K562 (cell line): ENCODE results near the gene DDX41. TPM values are rescaled to one million over a fixed set of nuclear protein-coding genes. Genes with fewer than 3 reads are reported as not detected.

Experiments
- CBFA2T3 ChIP-seq: fragments of 450-650 bp; IDR thresholded peaks from 2 replicates; pipeline ENCODE4 v1.6.1; 2017
- CCNT2 ChIP-seq: IDR thresholded peaks from 2 replicates; pipeline ENCODE4 v1.6.1; 2011; ENCODE audit warnings: borderline replicate concordance, low read depth, mild to moderate bottlenecking, moderate library complexity, mixed read lengths, low read length; ENCODE audit not compliant: insufficient read length; ENCODE audit errors: extremely low read depth
- FOSL1 ChIP-seq: fragments of 200-800 bp; sonication (Bioruptor generic); conservative IDR thresholded peaks from 2 replicates; pipeline ENCODE4 v1.6.1; 2016; ENCODE audit warnings: missing genetic modification characterization, missing compliant biosample characterization
- HNRNPK ChIP-seq: fragments of 200-400 bp; formaldehyde crosslinking; IDR thresholded peaks from one replicate; pipeline ENCODE4 v1.6.1; 2018; ENCODE audit warnings: mild to moderate bottlenecking, low read depth, low read length; ENCODE audit not compliant: poor library complexity, severe bottlenecking
- KLF1 ChIP-seq: fragments of 450-650 bp; IDR thresholded peaks from 2 replicates; pipeline ENCODE4 v1.6.1; 2016; ENCODE audit warnings: missing genetic modification characterization, missing compliant biosample characterization
- MED1 ChIP-seq: sonication (generic); formaldehyde crosslinking; IDR thresholded peaks from 2 replicates; pipeline ENCODE4 v1.8.1; 2023; ENCODE audit warnings: missing genetic modification reagents, borderline replicate concordance
- MEF2A ChIP-seq: IDR thresholded peaks from 2 replicates; pipeline ENCODE4 v1.6.1; 2011; ENCODE audit warnings: low read depth, mild to moderate bottlenecking, low read length, moderate library complexity; ENCODE audit not compliant: control insufficient read depth
- MTF1 ChIP-seq: fragments of 250-450 bp; sonication (Bioruptor Pico); IDR thresholded peaks from 2 replicates; pipeline ENCODE4 v1.9.0; 2021; ENCODE audit warnings: moderate library complexity, mild to moderate bottlenecking, inconsistent platforms, borderline replicate concordance
- NCOR1 ChIP-seq: fragments of 450-650 bp; IDR thresholded peaks from 2 replicates; pipeline ENCODE4 v1.6.1; 2016; ENCODE audit warnings: mild to moderate bottlenecking, moderate library complexity
- PCBP1 ChIP-seq: fragments of 200-400 bp; formaldehyde crosslinking; IDR thresholded peaks from 2 replicates; pipeline ENCODE4 v1.6.1; 2018; ENCODE audit warnings: mild to moderate bottlenecking, low read depth, low read length; ENCODE audit not compliant: poor library complexity, severe bottlenecking
- POLR3G ChIP-seq: IDR thresholded peaks from 2 replicates; pipeline ENCODE4 v1.6.1; 2011; ENCODE audit not compliant: insufficient read length, insufficient replicate concordance; ENCODE audit errors: extremely low read depth
- RBFOX2 ChIP-seq: fragments of 200-400 bp; formaldehyde crosslinking; IDR thresholded peaks from 2 replicates; pipeline ENCODE4 v1.6.1; 2017; ENCODE audit warnings: low read depth, mild to moderate bottlenecking, low read length, moderate library complexity
- RCOR1 ChIP-seq, 2 experiments: IDR thresholded peaks; 2 replicates each; pipeline ENCODE4 v1.6.1; 2012; ENCODE audit warnings: low read depth in 2 of 2, low read length in 2 of 2, borderline replicate concordance in 1 of 2, improper control_type of control experiment in 1 of 2
- RUNX1 ChIP-seq: sonication (generic); IDR thresholded peaks from 2 replicates; pipeline ENCODE4 v1.6.1; 2016; ENCODE audit warnings: antibody characterized with exemption, low read depth
- SMARCB1 ChIP-seq: IDR thresholded peaks from 2 replicates; pipeline ENCODE4 v1.6.1; 2011; ENCODE audit warnings: improper control_type of control experiment, low read depth; ENCODE audit not compliant: insufficient read length
- TBP ChIP-seq: optimal IDR thresholded peaks from 2 replicates; pipeline ENCODE3; 2011; ENCODE audit warnings: low read depth, low read length, improper control_type of control experiment
- ZNF551 ChIP-seq: fragments of 250-450 bp; sonication (Bioruptor Pico); IDR thresholded peaks from 2 replicates; pipeline ENCODE4 v1.5.0; 2021; ENCODE audit warnings: mild to moderate bottlenecking, moderate library complexity
- polyA plus RNA-seq, 8 experiments: library from polyadenylated mRNA; depleted of rRNA in 4 of 8; stranded (reverse) in 5 of 8; unstranded in 3 of 8; fragments of >200 nt; fragmentation: Nextera tagmentation in 2 of 8; fragmentation: Illumina TruSeq in 1 of 8; extraction: Ambion mirVana in 2 of 8; extraction: Trizol in 1 of 8; gene quantifications; 2 replicates each; pipeline versions ENCODE4 v1.2.1 to v1.2.3, GENCODE V29; 2011 to 2014; ENCODE audit warnings: inconsistent platforms in 1 of 8, missing spikeins in 1 of 8
- total RNA-seq, 7 experiments: library from RNA; depleted of rRNA in 6 of 7; stranded (reverse); fragments of >200 nt in 6 of 7; fragmentation: Illumina TruSeq in 2 of 7; extraction: Trizol in 2 of 7; gene quantifications; 2 replicates each; pipeline versions ENCODE4 v1.2.1 to v1.2.3, GENCODE V29; 2011 to 2021; ENCODE audit warnings: low replicate concordance in 1 of 7
- TF ChIP-seq, protein P1 (sequence below): sonication (generic); formaldehyde crosslinking; IDR thresholded peaks from 2 replicates; pipeline ENCODE4 v1.8.0; 2022; ENCODE audit warnings: missing genetic modification reagents, mild to moderate bottlenecking, moderate library complexity, borderline replicate concordance
- TF ChIP-seq, protein P2 (sequence below): fragments of 250-450 bp; sonication (Bioruptor Pico); IDR thresholded peaks from 2 replicates; pipeline ENCODE4 v1.9.0; 2021; ENCODE audit warnings: mild to moderate bottlenecking, inconsistent platforms
- TF ChIP-seq, protein P3 (sequence below): sonication (generic); formaldehyde crosslinking; IDR thresholded peaks from 2 replicates; pipeline ENCODE4 v1.8.0; 2022; ENCODE audit warnings: mild to moderate bottlenecking, missing genetic modification reagents
- TF ChIP-seq, protein P4 (sequence below), 2 experiments: fragments of 250-450 bp in 1 of 2; fragments of 450-650 bp in 1 of 2; sonication (Bioruptor Pico) in 1 of 2; IDR thresholded peaks; 2 replicates each; pipeline versions ENCODE4 v1.6.1 to v1.8.0; 2016 to 2021; ENCODE audit warnings: mild to moderate bottlenecking in 2 of 2, moderate library complexity in 2 of 2, missing compliant biosample characterization in 1 of 2, missing genetic modification characterization in 1 of 2

The DDX41 gene
- total and polyA plus RNA-seq, 9 of the 15 experiments (the other 6 are each of a cell fraction or from before 2014, with no cell fraction given) = 38.2 to 284 (median 116) TPM

DNA sequence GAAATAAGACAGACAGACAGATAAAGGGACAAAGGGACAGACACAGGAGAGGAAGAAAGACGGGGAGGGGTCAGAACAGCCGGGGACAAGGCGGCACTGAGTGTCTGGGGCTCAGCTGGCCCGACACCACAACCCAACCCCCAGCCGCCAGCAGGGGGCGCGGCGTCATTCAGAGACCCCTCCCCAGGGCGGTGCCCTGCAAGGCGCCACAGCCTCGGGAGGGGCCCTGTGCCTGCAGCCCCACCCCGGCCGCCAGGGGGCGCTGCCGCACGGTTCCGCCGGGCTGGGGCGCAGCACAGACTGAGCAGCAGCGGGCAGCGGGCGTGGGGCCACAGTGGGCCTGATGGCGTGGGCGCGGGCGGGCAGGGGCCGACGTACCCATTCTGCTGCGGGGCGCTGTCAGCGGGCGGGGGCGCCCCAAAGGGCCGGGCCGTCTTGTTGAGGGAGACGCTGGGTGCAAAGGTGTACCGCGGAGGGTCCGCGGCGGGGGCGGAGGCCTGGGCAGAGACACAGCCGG, 25.3 kb downstream of the DDX41 start (continued):
- TF ChIP-seq CCNT2 (peak; percentile 88), TBP (peak; percentile 61), KLF1 (tag) (peak; percentile 95), MTF1 (CRISPR knock-in tag) (no peak), PCBP1 (peak; percentile 13), HNRNPK (peak; percentile 60), RCOR1 (IDR thresholded peaks at IDR 0.05; ENCODE audit: borderline replicate concordance in 1 of 2, low read depth in 2 of 2, low read length in 2 of 2) (peak in 1 of 2 experiments; percentile 55; a peak in 3 of 4 replicates), NCOR1 (peak; percentile 52), ZNF551 (CRISPR knock-in tag) (no peak), MEF2A (no peak), RUNX1 (no peak), CBFA2T3 (0 out of 2 replicates have a peak, but pooled peaks have one; percentile 14), FOSL1 (tag) (no peak), POLR3G (no peak), SMARCB1 (peak; percentile 45), MED1 (no peak), RBFOX2 (peak; percentile 50; the same call in 1 of the 2 replicates)
- TF ChIP-seq, protein P1, sequence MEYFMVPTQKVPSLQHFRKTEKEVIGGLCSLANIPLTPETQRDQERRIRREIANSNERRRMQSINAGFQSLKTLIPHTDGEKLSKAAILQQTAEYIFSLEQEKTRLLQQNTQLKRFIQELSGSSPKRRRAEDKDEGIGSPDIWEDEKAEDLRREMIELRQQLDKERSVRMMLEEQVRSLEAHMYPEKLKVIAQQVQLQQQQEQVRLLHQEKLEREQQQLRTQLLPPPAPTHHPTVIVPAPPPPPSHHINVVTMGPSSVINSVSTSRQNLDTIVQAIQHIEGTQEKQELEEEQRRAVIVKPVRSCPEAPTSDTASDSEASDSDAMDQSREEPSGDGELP (CRISPR knock-in tag) = peak; percentile 98
- TF ChIP-seq, protein P2, sequence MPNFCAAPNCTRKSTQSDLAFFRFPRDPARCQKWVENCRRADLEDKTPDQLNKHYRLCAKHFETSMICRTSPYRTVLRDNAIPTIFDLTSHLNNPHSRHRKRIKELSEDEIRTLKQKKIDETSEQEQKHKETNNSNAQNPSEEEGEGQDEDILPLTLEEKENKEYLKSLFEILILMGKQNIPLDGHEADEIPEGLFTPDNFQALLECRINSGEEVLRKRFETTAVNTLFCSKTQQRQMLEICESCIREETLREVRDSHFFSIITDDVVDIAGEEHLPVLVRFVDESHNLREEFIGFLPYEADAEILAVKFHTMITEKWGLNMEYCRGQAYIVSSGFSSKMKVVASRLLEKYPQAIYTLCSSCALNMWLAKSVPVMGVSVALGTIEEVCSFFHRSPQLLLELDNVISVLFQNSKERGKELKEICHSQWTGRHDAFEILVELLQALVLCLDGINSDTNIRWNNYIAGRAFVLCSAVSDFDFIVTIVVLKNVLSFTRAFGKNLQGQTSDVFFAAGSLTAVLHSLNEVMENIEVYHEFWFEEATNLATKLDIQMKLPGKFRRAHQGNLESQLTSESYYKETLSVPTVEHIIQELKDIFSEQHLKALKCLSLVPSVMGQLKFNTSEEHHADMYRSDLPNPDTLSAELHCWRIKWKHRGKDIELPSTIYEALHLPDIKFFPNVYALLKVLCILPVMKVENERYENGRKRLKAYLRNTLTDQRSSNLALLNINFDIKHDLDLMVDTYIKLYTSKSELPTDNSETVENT (CRISPR knock-in tag) = peak; percentile 50; the same call in 1 of the 2 replicates
- TF ChIP-seq, protein P3, sequence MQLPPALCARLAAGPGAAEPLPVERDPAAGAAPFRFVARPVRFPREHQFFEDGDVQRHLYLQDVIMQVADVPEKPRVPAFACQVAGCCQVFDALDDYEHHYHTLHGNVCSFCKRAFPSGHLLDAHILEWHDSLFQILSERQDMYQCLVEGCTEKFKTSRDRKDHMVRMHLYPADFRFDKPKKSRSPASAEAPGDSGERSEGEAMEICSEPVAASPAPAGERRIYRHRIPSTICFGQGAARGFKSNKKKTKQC (CRISPR knock-in tag) = peak; percentile 19; the same call in 1 of the 2 replicates
- TF ChIP-seq, protein P4, sequence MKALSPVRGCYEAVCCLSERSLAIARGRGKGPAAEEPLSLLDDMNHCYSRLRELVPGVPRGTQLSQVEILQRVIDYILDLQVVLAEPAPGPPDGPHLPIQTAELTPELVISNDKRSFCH (CRISPR knock-in tag; IDR thresholded peaks at IDR 0.05) = no peak
- TF ChIP-seq, protein P4 (tag; IDR thresholded peaks at IDR 0.05) = peak; percentile 60; the same call in 1 of the 2 replicates
